ENCODE results near the gene WDR54.
A peak's percentile ranks its signal among the peaks of the same experiment; 100 is the strongest.

Gene WDR54

DNA sequence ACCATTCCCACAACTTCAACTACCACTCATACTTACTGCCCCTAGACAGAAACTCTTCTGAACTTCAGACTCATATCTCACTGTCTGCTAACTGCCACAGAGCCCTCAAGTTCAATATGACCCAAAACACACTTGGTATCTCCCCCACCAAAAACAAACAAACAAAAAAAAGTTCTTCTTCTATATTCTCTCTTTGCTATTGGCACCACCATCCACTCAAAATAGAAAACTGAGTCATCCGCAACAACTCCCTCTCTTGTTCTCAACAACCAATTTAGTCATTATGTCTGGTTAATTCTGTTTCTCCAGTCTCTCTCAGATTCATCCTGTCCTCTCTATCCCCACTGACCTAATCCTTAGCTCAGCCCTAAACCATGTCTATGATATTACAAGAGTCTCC lies 34.2 kb upstream of the WDR54 start:
- H3K27ac ChIP-seq (ENCODE audit: low read depth, low read length, poor library complexity, severe bottlenecking), result no peak overlapping the region
- no peak overlapping the region for H2AFZ ChIP-seq (ENCODE audit: low read length)
- H3F3A ChIP-seq (ENCODE audit: insufficient read depth, low read length), result no peaks in the 10 kb centered on the region
- no peaks in the 10 kb centered on the region for H4K20me1 ChIP-seq (ENCODE audit: insufficient read depth, low read length)
- H3K36me3 ChIP-seq (ENCODE audit: insufficient read depth, low read length), result no peaks in the 10 kb centered on the region; the same call in 1 of the 2 replicates
- no peak overlapping the region for H3K4me2 ChIP-seq (ENCODE audit: low read length)
- no peak overlapping the region for H3K9ac ChIP-seq (ENCODE audit: low read length)
- H3K9me2 ChIP-seq (ENCODE audit: low read depth, low read length), result no peaks in the 10 kb centered on the region
- H3K4me1 ChIP-seq (ENCODE audit: insufficient read depth, low read length, severe bottlenecking), result peaks cover 20% of the 10 kb centered on the region
- H3K79me2 ChIP-seq (ENCODE audit: insufficient read depth, low read length), result 0 out of 2 replicates have a peak, but pooled peaks cover 3% of the 10 kb centered on the region
- TF ChIP-seq, protein P1, sequence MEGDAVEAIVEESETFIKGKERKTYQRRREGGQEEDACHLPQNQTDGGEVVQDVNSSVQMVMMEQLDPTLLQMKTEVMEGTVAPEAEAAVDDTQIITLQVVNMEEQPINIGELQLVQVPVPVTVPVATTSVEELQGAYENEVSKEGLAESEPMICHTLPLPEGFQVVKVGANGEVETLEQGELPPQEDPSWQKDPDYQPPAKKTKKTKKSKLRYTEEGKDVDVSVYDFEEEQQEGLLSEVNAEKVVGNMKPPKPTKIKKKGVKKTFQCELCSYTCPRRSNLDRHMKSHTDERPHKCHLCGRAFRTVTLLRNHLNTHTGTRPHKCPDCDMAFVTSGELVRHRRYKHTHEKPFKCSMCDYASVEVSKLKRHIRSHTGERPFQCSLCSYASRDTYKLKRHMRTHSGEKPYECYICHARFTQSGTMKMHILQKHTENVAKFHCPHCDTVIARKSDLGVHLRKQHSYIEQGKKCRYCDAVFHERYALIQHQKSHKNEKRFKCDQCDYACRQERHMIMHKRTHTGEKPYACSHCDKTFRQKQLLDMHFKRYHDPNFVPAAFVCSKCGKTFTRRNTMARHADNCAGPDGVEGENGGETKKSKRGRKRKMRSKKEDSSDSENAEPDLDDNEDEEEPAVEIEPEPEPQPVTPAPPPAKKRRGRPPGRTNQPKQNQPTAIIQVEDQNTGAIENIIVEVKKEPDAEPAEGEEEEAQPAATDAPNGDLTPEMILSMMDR (IDR thresholded peaks at IDR 0.05; ENCODE audit: low read length), result no peak
- TF ChIP-seq EZH2 (IDR thresholded peaks at IDR 0.05; ENCODE audit: borderline replicate concordance, low read length), result no peak
- no peak overlapping the region for H3K4me3 ChIP-seq (ENCODE audit: low read depth, low read length, poor library complexity, severe bottlenecking)
- H3K27me3 ChIP-seq (ENCODE audit: insufficient read depth, low read length), result no peaks in the 10 kb centered on the region
- no peaks in the 10 kb centered on the region for H3K9me3 ChIP-seq (ENCODE audit: low read length)

- peak overlapping the region; percentile 89 for H3K9ac ChIP-seq (ENCODE audit: low read length)
- no peak overlapping the region for H2AFZ ChIP-seq (ENCODE audit: low read length)
- H3K27me3 ChIP-seq (ENCODE audit: insufficient read depth, low read length), result no peaks in the 10 kb centered on the region
- H3K79me2 ChIP-seq (ENCODE audit: insufficient read depth, low read length), result 0 out of 2 replicates have a peak, but pooled peaks cover 3% of the 10 kb centered on the region
- H4K20me1 ChIP-seq (ENCODE audit: insufficient read depth, low read length), result no peaks in the 10 kb centered on the region
- H3F3A ChIP-seq (ENCODE audit: insufficient read depth, low read length), result no peaks in the 10 kb centered on the region
- H3K4me1 ChIP-seq (ENCODE audit: insufficient read depth, low read length, severe bottlenecking), result peaks cover 22% of the 10 kb centered on the region
- H3K36me3 ChIP-seq (ENCODE audit: insufficient read depth, low read length), result no peaks in the 10 kb centered on the region
- TF ChIP-seq EZH2 (IDR thresholded peaks at IDR 0.05; ENCODE audit: borderline replicate concordance, low read length), result no peak
- TF ChIP-seq, protein P1 (IDR thresholded peaks at IDR 0.05; ENCODE audit: low read length), result no peak
- peak overlapping the region; percentile 90 for H3K4me3 ChIP-seq (ENCODE audit: low read depth, low read length, poor library complexity, severe bottlenecking)
- no peaks in the 10 kb centered on the region for H3K9me2 ChIP-seq (ENCODE audit: low read depth, low read length)
- peak overlapping the region; percentile 97 for H3K4me2 ChIP-seq (ENCODE audit: low read length)
- H3K27ac ChIP-seq (ENCODE audit: low read depth, low read length, poor library complexity, severe bottlenecking), result no peak overlapping the region
- no peaks in the 10 kb centered on the region for H3K9me3 ChIP-seq (ENCODE audit: low read length)
These were observed 30.9 kb upstream of the WDR54 start for GRCh38 chr2:74390606-74391005.

- no peaks in the 10 kb centered on the region for H4K20me1 ChIP-seq (ENCODE audit: insufficient read depth, low read length)
- no peaks in the 10 kb centered on the region for H3K27me3 ChIP-seq (ENCODE audit: insufficient read depth, low read length)
- no peak for TF ChIP-seq EZH2 (IDR thresholded peaks at IDR 0.05; ENCODE audit: borderline replicate concordance, low read length)
- TF ChIP-seq, protein P1 (IDR thresholded peaks at IDR 0.05; ENCODE audit: low read length), result no peak
- H3K36me3 ChIP-seq (ENCODE audit: insufficient read depth, low read length), result no peaks in the 10 kb centered on the region
- H3F3A ChIP-seq (ENCODE audit: insufficient read depth, low read length), result no peaks in the 10 kb centered on the region
- peak overlapping the region; percentile 90 for H3K4me3 ChIP-seq (ENCODE audit: low read depth, low read length, poor library complexity, severe bottlenecking)
- H3K9me3 ChIP-seq (ENCODE audit: low read length), result no peaks in the 10 kb centered on the region
- H3K79me2 ChIP-seq (ENCODE audit: insufficient read depth, low read length), result 0 out of 2 replicates have a peak, but pooled peaks cover 3% of the 10 kb centered on the region
- H3K9me2 ChIP-seq (ENCODE audit: low read depth, low read length), result no peaks in the 10 kb centered on the region
- peak overlapping the region; percentile 97 for H3K4me2 ChIP-seq (ENCODE audit: low read length)
- H3K27ac ChIP-seq (ENCODE audit: low read depth, low read length, poor library complexity, severe bottlenecking), result no peak overlapping the region
- peak overlapping the region; percentile 89 for H3K9ac ChIP-seq (ENCODE audit: low read length)
- H3K4me1 ChIP-seq (ENCODE audit: insufficient read depth, low read length, severe bottlenecking), result peaks cover 22% of the 10 kb centered on the region
- peak overlapping the region; percentile 40; the same call in 1 of the 2 replicates for H2AFZ ChIP-seq (ENCODE audit: low read length)
These were observed 30.3 kb upstream of the WDR54 start for GRCh38 chr2:74391209-74391579.

All from OCI-LY1 (cell line).